GM18873 (cell line): ENCODE measurements around the gene NDUFB2.
"Not testable (repeated sequence)": the region's sequence is repeated elsewhere in the genome, so short reads cannot be mapped to it uniquely, and the experiment has no call there.

Experiments used
- ATAC-seq: cut with Tn5 transposase; IDR thresholded peaks from one replicate; pipeline ENCODE4 v1.9.1; 2021; ENCODE audit warnings: mild to moderate bottlenecking, moderate library complexity, moderate number of reproducible peaks; ENCODE audit not compliant: unreplicated experiment, low FRiP score

NDUFB2 gene

GRCh38 chr7:140688341-140688740 is 8.2 kb upstream of the NDUFB2 start:
- ATAC-seq: no peak

DNA sequence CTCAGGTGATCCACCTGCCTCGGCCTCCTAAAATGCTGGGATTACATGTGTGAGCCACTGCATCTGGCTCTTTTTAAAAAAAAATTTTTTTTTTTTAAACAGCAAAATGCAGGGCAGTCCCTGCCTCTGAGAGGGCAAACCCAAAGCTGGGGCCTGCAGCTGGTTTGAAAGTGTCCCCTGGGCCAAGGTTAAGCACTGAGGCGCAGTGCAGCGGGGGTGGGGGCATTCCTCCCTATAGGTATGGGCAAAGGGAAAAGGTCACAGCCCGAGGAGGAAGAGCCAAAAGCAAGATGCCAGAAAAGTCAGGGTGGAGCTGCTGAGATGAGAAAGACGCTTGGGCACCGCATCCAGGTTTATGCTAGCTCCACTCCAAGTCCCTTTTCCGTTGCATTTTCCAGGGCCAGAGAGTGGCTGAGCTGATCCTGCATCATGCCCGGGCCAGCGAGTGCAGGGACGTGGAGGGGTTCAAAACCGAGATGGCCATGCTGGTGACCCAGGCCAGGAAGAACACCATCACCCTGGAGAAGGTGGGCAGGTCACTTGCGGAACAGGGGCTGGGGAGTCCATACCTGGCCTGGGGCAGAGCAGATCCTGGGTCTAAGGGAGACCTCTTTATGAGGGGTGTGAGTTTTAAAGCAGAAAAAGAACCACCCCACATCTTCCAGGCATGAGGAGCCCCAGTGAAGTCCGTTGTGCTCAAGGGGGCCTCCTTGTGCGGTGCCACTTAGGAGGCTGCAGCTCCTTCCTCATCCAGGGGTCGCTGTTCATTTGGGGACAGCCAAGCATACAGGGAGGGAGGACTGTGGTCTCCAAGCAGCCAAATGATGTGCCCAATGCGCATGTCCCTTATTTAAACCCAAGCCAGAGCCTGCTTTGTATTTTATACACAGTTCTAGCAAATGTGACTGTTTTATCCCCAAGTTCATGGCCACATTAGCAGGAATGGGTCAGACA is 7.0 kb upstream of the NDUFB2 start:
- no peak for ATAC-seq

DNA sequence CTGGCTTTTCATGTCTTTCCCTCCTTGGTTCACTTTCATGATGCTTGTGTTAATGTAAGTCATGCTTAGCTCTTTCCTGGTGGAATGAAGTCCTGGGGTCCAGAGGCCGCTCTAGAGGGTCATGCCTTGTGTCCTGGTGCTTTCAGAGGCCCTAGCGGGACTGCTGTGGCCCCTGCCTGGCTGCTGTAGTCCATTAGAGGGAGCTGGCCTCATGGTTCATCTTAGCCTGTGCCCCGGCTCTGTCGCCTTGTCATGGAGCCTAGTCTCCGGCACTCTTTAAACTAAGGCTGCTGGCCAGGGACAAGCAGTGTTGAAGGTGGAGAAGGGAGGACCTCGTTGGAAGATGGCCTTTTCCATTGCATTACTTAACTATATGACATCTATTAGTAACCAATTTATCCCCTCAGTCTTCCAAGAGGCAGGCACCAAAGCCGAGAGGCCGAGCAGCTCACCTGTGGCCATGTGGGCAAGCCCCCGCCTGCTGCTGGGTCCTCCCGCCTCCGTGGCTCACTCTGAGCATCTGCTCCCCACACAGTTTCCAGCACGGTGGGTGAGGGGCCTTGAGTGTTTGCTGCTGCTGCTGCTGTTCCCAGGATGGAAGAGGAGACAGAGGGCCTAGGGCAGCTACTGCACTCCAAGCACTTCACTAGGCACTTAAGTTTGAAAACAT is 5.0 kb upstream of the NDUFB2 start:
- ATAC-seq: no peak

DNA sequence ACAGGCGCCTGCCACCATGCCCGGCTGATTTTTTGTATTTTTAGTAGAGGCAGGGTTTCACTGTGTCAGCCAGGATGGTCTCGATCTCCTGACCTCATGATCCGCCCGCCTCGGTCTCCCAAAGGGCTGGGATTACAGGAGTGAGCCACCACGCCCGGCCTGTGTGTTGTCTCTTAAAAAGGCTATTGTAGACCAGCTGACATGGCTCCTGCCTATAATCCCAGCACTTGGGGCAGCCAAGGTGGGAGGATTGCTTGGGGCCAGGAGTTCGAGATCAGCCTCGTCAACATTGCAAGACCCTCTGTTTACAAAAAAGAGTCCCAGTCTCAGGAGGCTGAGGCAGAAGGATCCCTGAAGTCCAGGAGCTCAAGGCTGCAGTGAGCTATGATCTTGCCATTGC is 2.7 kb upstream of the NDUFB2 start:
- not testable (repeated sequence) for ATAC-seq

GRCh38 chr7:140694592-140694991 is 1.9 kb upstream of the NDUFB2 start:
- no peak for ATAC-seq

- no peak for ATAC-seq
Measured at GRCh38 chr7:140695381-140695780, 1.1 kb upstream of the NDUFB2 start.

- no peak for ATAC-seq
Measured at GRCh38 chr7:140696024-140696679, 356 bp upstream of the NDUFB2 start.

- no peak for ATAC-seq
Measured at GRCh38 chr7:140697447-140698143, 1.1 kb downstream of the NDUFB2 start.

- ATAC-seq: no peak
Measured at GRCh38 chr7:140698477-140698876, 2.0 kb downstream of the NDUFB2 start.

DNA sequence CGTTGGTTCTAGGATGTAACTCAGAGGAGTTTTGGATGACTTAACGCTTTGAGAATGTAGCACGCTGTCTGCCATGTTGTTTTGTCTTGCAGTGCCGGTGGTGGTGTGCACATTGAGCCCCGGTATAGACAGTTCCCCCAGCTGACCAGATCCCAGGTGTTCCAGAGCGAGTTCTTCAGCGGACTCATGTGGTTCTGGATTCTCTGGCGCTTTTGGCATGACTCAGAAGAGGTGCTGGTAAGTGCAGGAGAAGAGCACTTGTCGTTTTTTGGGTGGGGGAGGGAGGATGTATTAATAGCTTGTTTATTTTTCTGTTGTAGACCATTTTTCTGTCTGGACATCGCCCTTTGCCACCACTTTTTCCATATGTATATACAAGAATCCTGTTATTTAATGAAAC is 6.3 kb downstream of the NDUFB2 start:
- ATAC-seq: no peak

DNA sequence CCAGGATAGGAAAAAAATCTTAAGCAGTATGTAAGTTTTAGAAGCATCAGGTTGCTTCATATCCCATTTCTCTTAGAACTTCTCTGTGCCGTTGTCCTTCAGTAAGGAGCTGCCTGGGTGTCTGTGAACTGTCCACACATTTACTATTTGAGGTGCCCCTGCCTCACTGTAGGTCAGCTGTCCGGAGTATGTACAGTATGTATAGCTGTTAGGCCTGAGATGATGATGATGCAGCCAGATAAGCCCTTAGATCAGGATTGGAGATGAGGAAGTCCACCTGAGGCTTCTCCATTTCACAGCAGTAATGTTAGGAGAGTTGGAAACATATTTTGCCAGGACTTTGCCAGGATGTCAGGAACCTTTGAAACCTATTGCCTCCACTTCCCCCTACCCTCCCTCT is 7.7 kb downstream of the NDUFB2 start:
- no peak for ATAC-seq

- ATAC-seq: no peak
Measured at GRCh38 chr7:140707132-140707531, 10.6 kb downstream of the NDUFB2 start.

DNA sequence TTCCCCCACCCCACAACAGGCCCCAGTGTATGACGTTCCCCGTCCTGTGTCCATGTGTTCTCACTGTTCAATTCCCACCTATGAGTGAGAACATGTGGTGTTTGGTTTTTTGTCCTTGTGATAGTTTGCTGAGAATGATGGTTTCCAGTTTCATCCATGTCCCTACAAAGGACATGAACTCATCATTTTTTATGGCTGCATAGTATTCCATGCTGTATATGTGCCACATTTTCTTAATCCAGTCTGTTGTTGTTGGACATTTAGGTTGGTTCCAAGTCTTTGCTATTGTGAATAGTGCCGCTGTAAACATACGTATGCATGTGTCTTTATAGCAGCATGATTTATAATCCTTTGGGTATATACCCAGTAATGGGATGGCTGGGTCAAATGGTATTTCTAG is 12.3 kb downstream of the NDUFB2 start:
- not testable (repeated sequence) for ATAC-seq

DNA sequence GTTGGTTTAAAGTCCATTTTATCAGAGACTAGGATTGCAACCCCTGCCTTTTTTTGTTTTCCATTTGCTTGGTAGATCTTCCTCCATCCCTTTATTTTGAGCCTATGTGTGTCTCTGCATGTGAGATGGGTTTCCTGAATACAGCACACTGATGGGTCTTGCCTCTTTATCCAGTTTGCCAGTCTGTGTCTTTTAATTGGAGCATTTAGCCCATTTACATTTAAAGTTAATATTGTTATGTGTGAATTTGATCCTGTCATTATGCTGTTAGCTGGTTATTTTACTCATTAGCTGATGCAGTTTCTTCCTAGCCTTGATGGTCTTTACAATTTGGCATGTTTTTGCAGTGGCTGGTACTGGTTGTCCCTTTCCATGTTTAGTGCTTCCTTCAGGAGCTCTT is 15.9 kb downstream of the NDUFB2 start:
- not testable (repeated sequence) for ATAC-seq

DNA sequence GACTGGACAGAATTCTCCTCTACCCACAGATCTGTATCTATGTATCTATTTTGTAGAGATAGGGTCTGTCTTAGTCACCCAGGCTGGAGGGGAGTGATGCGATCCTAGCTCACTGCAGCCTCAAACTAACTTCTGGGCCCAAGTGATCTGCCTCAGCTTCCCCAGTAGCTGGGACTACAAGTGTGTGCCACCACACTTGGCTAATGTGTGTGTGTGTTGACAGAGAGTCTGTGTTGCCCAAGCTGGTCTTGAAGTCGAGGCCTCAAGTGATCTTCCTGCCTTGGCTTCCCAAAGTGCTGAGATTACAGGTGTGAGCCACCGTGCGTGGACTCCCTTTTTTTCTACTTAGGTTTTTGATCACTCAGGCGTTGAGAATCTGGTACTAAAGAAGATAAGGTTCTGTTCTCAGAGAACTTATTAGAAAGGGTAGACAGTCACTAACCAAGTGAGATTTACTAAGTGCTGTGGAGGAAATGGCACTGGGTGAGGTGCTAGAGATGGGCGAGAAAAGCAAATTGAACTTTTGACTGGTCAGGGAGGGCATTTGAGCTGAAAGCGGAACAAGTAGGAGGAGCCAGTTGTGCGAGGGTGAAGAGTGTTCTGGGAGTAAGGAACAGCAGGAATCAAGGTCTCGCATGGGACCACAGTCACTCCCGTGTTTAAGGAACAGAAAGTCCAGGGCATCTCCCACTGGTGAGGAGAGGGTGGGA is 18.0 kb downstream of the NDUFB2 start:
- no peak for ATAC-seq

GRCh38 chr7:140719721-140720120 is 23.2 kb downstream of the NDUFB2 start:
- ATAC-seq: no peak

GRCh38 chr7:140722254-140722653 is 25.7 kb downstream of the NDUFB2 start:
- ATAC-seq: no peak

DNA sequence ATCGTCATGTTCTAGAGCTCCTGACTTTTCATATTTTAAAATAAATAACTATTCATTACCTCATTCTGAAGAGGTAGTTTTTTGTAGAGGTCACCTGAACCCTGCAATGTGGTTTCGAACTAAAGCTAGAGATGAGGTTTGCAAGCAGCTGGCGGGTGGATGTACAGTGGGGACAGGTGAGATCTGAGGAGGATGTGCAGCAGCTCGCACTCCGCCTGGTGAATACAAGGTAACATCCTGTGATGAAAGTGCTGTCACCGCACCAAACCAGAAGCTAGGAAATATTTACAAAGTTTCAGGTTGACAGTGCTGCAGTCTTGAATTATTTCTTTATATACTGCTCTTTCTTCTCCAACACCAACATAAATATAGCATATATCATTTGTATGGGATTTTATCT is 26.5 kb downstream of the NDUFB2 start:
- ATAC-seq: no peak

- no peak for ATAC-seq
Measured at GRCh38 chr7:140723574-140723973, 27.1 kb downstream of the NDUFB2 start.

- no peak for ATAC-seq
Measured at GRCh38 chr7:140724706-140725105, 28.2 kb downstream of the NDUFB2 start.
